HG03064 (cell line): ENCODE results near the gene PBX4.

Experiments
- ATAC-seq: cut with Tn5 transposase; IDR thresholded peaks from one replicate; pipeline ENCODE4 v1.9.1; 2021; ENCODE audit warnings: low read depth; ENCODE audit not compliant: unreplicated experiment

Gene PBX4

GRCh38 chr19:19595171-19595701, 23.3 kb downstream of the PBX4 start:
- no peak for ATAC-seq

DNA sequence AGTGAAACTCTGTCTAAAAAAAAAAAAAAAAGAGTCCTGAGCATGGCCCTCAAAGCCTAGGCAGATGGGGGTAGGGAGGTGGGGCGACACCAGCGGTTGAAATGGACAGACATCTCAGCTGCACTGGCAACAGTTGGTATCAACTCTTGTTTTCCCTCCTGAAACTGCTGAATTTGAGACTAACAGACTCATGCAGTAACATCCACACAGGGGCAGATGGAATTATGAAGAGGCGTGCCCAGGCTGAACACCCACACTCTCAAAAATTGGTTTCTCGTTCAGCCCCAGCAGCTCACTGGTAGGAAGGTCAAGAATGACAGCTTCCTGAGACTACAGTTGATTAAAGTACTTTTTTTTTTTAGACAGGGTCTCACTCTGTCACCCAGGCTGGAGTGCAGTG, 24.1 kb downstream of the PBX4 start:
- no peak for ATAC-seq

DNA sequence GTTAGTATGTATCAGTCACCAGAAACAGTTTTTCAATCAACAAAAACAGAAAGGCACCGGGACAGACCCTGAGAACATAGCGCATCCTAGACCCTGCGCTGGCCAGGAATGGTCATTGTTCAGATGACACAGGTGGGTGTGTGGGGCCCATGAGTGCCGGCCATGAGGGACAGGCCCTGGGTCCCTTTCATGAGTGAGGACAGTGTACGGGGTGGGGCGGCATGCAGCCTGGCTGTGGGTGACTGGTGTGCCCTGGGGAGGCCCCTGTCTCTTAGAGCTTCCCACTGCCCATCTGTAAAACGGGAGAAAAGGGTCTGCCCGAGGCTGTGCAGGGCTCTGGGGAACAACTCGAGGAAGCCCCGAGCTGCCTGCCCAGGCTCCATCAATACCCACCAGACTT, 25.8 kb downstream of the PBX4 start:
- ATAC-seq = no peak

DNA sequence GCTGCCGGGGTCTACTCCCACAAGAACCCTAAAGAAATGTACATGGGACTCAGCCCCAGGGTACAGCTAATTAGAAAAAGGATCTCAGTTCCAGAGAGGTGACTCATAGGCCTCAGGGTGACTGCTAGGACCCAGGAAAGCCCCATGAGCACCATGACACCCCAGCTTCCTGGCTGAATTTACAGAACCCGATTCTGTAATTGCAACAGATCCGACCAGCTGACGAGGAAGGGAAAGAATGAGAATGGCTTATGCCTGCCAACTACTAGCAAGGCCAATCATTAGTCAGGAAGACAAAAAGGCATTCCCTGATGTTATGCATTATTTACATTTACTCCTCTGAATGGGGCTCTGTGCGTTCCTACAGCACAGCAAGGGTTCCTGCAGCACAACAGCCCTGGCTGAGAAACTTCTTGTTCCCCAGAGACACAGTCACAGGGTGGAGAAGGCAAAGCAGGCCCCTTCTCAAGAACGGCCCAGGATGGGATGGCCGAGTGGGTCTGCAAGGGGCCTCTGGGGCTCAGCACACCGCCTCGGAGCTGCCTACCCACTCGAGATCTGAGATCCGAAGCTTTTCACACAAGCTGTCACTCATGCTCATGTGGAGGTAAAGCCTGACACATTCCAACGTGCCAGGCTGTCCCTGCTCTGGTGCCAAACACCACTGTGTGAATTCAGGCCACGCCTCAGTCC, 27.2 kb downstream of the PBX4 start:
- no peak for ATAC-seq

DNA sequence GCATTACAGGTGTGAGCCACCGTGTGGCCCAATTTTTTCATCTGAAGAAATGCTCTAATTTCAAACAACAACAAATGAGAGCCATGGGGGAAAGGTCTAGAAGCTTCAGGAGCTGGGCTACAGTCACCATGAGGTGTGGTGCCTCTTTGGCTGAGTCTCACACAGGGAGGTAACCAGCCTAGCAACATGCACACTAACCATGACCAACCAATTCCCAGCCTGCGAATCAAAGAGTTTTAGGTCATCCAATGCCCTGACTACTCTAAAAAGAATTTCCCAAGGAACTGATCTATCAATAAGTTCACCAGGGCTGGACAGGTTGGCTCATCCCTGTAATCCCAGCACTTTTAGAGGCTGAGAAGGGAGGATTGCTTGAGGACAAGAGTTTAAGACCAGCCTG, 29.9 kb downstream of the PBX4 start:
- no peak for ATAC-seq

GRCh38 chr19:19587771-19588170, 30.7 kb downstream of the PBX4 start:
- no peak for ATAC-seq

GRCh38 chr19:19584356-19584755, 34.1 kb downstream of the PBX4 start:
- ATAC-seq = no peak

GRCh38 chr19:19582471-19582870, 36.0 kb downstream of the PBX4 start:
- ATAC-seq = no peak

- no peak for ATAC-seq
Observed at GRCh38 chr19:19581391-19581790, 37.1 kb downstream of the PBX4 start.

DNA sequence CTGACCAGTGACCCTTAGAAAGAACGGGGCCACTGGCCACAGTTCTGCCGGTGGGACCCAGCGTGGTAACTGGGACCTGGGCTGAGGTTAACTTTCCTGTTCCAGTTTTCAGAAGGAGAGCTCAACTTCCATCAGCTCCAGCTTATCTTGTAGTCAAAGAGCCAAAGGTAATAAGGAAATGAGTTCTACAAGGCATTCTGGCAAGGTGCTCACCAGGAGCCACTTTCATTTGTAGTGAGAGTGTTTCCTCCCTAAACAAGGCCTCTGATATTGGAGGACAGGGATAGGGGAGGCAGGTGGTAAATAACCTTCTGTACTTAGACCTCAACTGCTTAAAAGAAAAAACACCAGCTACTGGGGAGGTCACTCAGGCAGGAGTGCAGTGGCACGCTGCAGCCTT, 38.1 kb downstream of the PBX4 start:
- ATAC-seq = no peak

GRCh38 chr19:19579533-19580361, 38.7 kb downstream of the PBX4 start:
- no peak for ATAC-seq

DNA sequence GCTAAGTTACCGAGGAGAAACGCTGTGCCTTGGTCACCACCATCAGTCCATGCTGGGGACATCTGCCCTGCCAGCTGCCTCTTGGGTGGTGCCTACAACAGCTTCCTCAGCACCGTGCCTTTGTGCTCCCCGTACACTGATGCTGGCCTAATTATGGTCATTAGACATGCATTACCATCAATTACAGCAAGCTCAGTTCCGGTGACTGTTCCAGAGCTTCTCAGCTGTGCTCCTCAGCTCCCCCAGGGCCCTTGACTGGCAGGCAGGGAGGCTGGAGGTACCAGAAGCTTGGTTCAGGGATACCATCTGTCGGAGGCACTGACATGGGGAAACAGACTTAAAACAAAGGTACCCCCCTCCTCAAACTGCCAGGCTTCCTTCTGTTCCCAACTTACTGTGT, 40.2 kb downstream of the PBX4 start:
- no peak for ATAC-seq

- ATAC-seq = no peak
Observed at GRCh38 chr19:19575411-19575810, 43.1 kb downstream of the PBX4 start.

DNA sequence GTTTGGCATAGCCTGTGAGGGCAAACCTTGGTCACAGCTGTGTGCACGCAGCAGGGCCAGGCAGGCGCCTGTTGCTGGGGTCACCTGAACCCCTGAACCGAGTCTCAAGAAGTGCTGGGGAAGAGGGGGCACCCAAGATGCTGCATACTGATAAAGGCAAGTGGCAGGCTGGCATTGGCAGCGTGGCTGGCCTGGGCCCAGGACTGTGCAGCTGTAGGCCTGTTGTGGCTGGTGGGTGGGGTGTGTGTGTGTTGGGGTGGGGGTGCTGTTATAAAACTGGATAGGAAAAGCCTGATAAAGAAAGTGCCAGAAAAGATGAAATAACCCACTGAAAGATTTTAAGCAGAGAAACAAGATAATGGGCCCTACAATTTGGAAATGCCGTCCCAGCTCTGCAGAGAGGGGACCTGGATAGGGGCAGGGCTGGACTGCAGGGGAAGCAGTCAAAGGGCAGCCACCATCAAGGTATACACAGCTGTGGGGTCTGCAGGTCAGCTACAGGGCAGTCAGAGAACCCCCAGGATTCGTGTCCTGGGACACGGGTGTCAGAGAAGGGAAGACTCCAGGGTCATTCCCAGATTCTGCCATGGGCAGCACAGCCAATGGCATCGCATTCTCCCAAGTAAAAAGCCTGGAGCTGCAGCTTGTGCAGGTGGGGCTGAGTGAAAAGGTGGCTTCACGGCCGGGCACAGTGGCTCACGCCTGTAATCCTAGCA, 47.3 kb downstream of the PBX4 start:
- ATAC-seq = no peak

DNA sequence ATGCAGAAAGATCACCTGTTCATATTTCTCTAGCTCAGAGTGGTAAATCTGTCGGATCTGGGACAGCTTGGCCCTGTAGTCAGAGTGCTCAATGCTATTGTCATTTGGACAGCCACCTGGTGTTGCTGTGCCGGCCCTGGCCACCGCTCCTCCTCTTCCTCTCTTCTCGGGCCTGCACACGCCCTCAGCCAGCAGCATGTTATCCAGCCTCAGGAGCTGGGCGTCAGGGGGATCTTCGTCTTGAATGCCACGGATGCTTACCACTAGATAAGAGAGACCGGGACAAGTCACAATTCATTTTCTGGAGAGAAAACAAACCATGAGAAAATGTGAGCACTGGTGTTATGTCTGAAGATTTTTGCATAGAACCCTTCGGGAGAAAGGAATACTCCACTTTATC, 47.9 kb downstream of the PBX4 start:
- no peak for ATAC-seq

DNA sequence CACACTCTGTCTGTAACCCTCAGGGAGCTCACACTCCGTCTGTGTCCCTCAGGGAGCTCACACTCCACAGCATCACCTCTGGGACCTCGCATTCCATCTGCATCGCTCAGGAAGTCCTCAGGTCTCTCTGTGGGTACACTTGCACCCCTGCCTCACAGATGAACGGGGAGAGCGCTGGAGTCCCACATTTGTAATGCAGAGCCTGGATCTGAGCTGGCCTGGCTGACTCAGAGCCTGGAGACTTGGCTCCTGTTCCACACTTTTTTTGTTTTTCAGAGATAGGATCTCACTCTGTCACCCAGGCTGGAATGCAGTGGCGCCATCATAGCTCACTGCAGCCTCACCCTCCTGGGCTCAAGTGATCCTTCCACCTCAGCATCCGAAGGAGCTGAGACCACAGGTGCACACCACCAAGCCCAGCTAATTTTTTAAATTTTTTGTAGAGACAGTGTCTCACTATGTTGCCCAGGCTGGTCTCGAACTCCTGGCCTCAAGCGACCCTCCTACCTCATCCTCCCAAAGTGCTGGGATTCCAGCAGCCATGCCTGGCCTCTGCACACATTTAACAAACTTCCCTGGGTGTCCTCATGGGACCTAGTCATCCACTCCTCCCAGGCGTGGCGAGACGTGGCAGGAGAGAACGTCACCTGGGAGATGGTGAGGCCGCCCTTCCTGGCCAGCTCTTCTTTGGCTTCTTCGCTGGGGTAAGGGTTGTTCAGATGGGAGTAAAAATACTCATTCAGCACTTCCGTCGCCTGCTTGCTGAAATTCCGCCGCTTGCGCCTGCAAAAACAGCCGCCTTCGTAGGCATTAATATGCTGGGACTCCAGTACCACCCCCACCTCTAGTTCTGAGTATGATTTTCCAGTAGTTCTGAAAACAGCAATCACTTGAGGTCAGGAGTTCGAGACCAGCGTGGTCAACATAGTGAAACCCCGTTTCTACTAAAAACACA, 49.4 kb downstream of the PBX4 start:
- no peak for ATAC-seq

GRCh38 chr19:19567391-19567790, 51.1 kb downstream of the PBX4 start:
- no peak for ATAC-seq

DNA sequence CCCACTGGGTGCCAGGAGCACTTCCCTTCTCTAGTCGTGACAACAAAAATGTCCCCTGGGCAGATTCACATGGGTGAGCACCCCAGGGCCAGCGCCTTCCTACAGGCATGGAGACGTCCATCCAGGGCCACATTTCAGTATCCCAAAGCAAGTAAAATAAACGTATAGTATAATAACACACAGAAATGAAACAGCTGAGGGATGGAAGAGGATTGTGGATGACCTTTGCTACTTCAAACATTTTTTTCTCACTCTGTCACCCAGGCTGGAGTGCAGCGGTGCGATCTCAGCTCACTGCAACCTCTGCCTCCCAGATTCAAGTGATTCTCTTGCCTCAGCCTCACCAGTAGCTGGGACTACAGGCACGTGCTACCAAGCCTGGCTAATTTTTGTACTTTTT, 52.2 kb downstream of the PBX4 start:
- ATAC-seq = no peak

- no peak for ATAC-seq
Observed at GRCh38 chr19:19563348-19563848, 55.1 kb downstream of the PBX4 start.
